Liver (tissue), 9 donors: ENCODE measurements around the gene SRC. TPM values are rescaled to one million over a fixed set of nuclear protein-coding genes. Genes with fewer than 3 reads are reported as not detected.

ENCODE experiments used
- DNase-seq: peaks from one replicate; pipeline ENCODE4 v3.0.0-alpha.2; 2017; ENCODE audit warnings: low spot score
- H3K27ac ChIP-seq, 2 donors: one replicate each; pipeline ENCODE4 v1.7.0; 2013; ENCODE audit warnings: inconsistent platforms in 2 of 2, low read length in 2 of 2, control low read depth in 1 of 2, low read depth in 1 of 2, mild to moderate bottlenecking in 1 of 2
- H3K27me3 ChIP-seq, 4 donors: one replicate each; pipeline versions ENCODE4 v1.6.1 to v1.7.0; 2013; ENCODE audit warnings: low read length in 3 of 4, inconsistent platforms in 1 of 4, mild to moderate bottlenecking in 1 of 4, moderate library complexity in 1 of 4; ENCODE audit not compliant: control insufficient read depth in 4 of 4, insufficient read depth in 4 of 4
- H3K36me3 ChIP-seq, 4 donors: one replicate each; pipeline versions ENCODE4 v1.6.1 to v1.7.0; 2013; ENCODE audit warnings: low read length in 3 of 4, mild to moderate bottlenecking in 3 of 4, low read depth in 1 of 4, moderate library complexity in 1 of 4; ENCODE audit not compliant: control insufficient read depth in 4 of 4, insufficient read depth in 3 of 4
- H3K4me1 ChIP-seq, 4 donors: one replicate each; pipeline versions ENCODE4 v1.6.1 to v1.7.0; 2013; ENCODE audit warnings: low read length in 3 of 4, mild to moderate bottlenecking in 3 of 4, moderate library complexity in 1 of 4; ENCODE audit not compliant: control insufficient read depth in 4 of 4, insufficient read depth in 4 of 4
- H3K4me3 ChIP-seq, 3 donors: one replicate each; pipeline versions ENCODE4 v1.6.1 to v1.7.0; 2013; ENCODE audit warnings: low read length in 3 of 3, control low read depth in 1 of 3, low read depth in 1 of 3, mild to moderate bottlenecking in 1 of 3
- H3K9ac ChIP-seq, 2 donors: one replicate each; pipeline ENCODE4 v1.7.0; 2013; ENCODE audit warnings: low read length in 2 of 2, mild to moderate bottlenecking in 2 of 2, moderate library complexity in 2 of 2, control low read depth in 1 of 2, low read depth in 1 of 2
- H3K9me3 ChIP-seq, 4 donors: one replicate each; pipeline versions ENCODE4 v1.6.1 to v1.7.0; 2013; ENCODE audit warnings: low read length in 3 of 4; ENCODE audit not compliant: control insufficient read depth in 4 of 4
- CTCF ChIP-seq: fragments of 150-350 bp; IDR thresholded peaks from 2 replicates; pipeline ENCODE4 v1.5.1; 2017; ENCODE audit warnings: improper control_type of control experiment, low read depth, low read length; ENCODE audit not compliant: missing input control
- EGR1 ChIP-seq, 2 donors: IDR thresholded peaks; 2 replicates each; pipeline ENCODE4 v1.6.1; 2016 to 2018; ENCODE audit warnings: antibody characterized with exemption in 2 of 2, low read depth in 2 of 2
- FOXA1 ChIP-seq: IDR thresholded peaks from 2 replicates; pipeline ENCODE4 v1.6.1; 2016; ENCODE audit warnings: antibody characterized with exemption
- GABPA ChIP-seq, 2 donors: IDR thresholded peaks in 1 of 2; conservative IDR thresholded peaks in 1 of 2; 2 replicates each; pipeline ENCODE4 v1.6.1; 2016; ENCODE audit warnings: antibody characterized with exemption in 2 of 2, mild to moderate bottlenecking in 1 of 2, moderate library complexity in 1 of 2
- HNF4A ChIP-seq, 2 donors: conservative IDR thresholded peaks; 2 replicates each; pipeline ENCODE4 v1.6.1; 2016; ENCODE audit warnings: antibody characterized with exemption in 2 of 2, mild to moderate bottlenecking in 2 of 2
- HNF4G ChIP-seq: IDR thresholded peaks from 2 replicates; pipeline ENCODE4 v1.6.1; 2016; ENCODE audit warnings: antibody characterized with exemption
- JUND ChIP-seq, 2 donors: IDR thresholded peaks; 2 replicates each; pipeline ENCODE4 v1.6.1; 2016; ENCODE audit warnings: antibody characterized with exemption in 2 of 2
- MAX ChIP-seq: IDR thresholded peaks from 2 replicates; pipeline ENCODE4 v1.6.1; 2016; ENCODE audit warnings: antibody characterized with exemption
- NR2F2 ChIP-seq: IDR thresholded peaks from 2 replicates; pipeline ENCODE4 v1.6.1; 2016; ENCODE audit warnings: antibody characterized with exemption
- RAD21 ChIP-seq, 2 donors: IDR thresholded peaks; 2 replicates each; pipeline ENCODE4 v1.6.1; 2016; ENCODE audit warnings: antibody characterized with exemption in 2 of 2, mild to moderate bottlenecking in 2 of 2
- REST ChIP-seq: IDR thresholded peaks from 2 replicates; pipeline ENCODE4 v1.6.1; 2016; ENCODE audit warnings: antibody characterized with exemption, mild to moderate bottlenecking
- RXRA ChIP-seq, 2 donors: IDR thresholded peaks; 2 replicates each; pipeline ENCODE4 v1.6.1; 2017 to 2018; ENCODE audit warnings: antibody characterized with exemption in 2 of 2, mild to moderate bottlenecking in 1 of 2
- SP1 ChIP-seq: IDR thresholded peaks from 2 replicates; pipeline ENCODE4 v1.6.1; 2018; ENCODE audit warnings: antibody characterized with exemption, mild to moderate bottlenecking
- TAF1 ChIP-seq: conservative IDR thresholded peaks from 2 replicates; pipeline ENCODE4 v1.6.1; 2016; ENCODE audit warnings: antibody characterized with exemption, mild to moderate bottlenecking
- YY1 ChIP-seq: IDR thresholded peaks from 2 replicates; pipeline ENCODE4 v1.6.1; 2016; ENCODE audit warnings: antibody characterized with exemption, mild to moderate bottlenecking
- WGBS: extraction: QIAGEN DNeasy Blood & Tissue Kit; methylation state at CpG from one replicate; pipeline ENCODE4 v1.1.7; 2013; 5-methylcytosine and 5-hydroxymethylcytosine counted together
- polyA plus RNA-seq, 2 donors: library from polyadenylated mRNA; stranded (reverse) in 1 of 2; unstranded in 1 of 2; fragments of 200-250 nt in 1 of 2; fragments of >200 nt in 1 of 2; fragmentation: Nextera tagmentation in 1 of 2; extraction: Ambion mirVana in 1 of 2; gene quantifications; one replicate each; pipeline versions ENCODE4 v1.2.1 to v1.2.3, GENCODE V29; 2013 to 2015
- total RNA-seq, 2 donors: library from RNA; depleted of rRNA; stranded (reverse); fragments of >200 nt; gene quantifications; one replicate each; pipeline ENCODE4 v1.2.3, GENCODE V29; 2014
- TF ChIP-seq, protein P1 (sequence below): IDR thresholded peaks from 2 replicates; pipeline ENCODE4 v1.6.1; 2016; ENCODE audit warnings: antibody characterized with exemption
- TF ChIP-seq, protein P2 (sequence below): IDR thresholded peaks from 2 replicates; pipeline ENCODE4 v1.6.1; 2016; ENCODE audit warnings: antibody characterized with exemption
- donor health status: healthy.
- donor health status: healthy.
- donor health status: healthy.
- donor health status: healthy.
- donor health status: healthy.

The SRC gene
- total and polyA plus RNA-seq, 4 donors = 3.3 to 21.2 (median 5.4) TPM

DNA sequence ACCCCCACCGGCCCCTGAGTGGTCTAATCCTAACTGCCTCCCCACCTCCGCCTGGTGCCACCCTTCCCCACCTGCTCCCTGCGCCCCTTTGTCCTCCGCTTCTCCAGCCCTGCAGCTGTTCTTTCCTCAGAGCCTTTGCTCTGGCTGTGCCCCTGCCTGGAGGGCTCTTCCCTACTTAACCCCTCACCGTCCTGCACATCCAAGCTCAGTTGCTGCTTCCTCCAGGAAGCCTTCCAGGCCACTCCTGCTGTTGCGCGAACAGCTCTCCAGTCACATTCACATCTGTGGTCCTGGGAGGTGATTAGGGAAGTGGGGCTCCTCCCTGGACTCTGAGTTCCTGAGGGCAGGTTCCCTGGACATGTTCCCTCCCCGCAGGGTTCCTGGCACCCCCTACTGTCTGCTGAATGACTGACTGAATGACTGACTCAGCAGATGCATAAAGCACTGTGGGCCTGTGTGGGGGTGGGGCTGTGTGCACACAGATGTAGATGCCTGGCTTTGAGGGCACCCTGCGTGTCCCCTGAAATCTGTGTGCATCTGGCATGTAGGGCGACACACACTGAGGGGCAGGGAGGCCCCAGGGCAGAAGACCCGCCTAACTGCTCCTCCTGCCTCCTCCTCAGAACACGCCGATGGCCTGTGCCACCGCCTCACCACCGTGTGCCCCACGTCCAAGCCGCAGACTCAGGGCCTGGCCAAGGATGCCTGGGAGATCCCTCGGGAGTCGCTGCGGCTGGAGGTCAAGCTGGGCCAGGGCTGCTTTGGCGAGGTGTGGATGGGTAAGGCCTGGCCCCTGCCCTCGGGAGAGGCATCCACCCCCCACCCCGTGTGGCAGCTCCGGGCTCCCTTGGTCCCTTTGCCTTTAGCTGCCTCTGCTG is 51.4 kb downstream of the SRC start:
- H3K4me3 ChIP-seq = no peak overlapping the region
- no peaks in the 10 kb centered on the region for H3K27me3 ChIP-seq
- no peak overlapping the region for H3K9ac ChIP-seq
- H3K9me3 ChIP-seq = no peaks in the 10 kb centered on the region
- 93% methylated on average over 24 of the region's 24 CpGs for WGBS
- H3K36me3 ChIP-seq = no peaks in the 10 kb centered on the region
- TF ChIP-seq MAX = no peak
- no peak for TF ChIP-seq EGR1 (IDR thresholded peaks at IDR 0.05; ENCODE audit: low read depth in 2 of 2)
- TF ChIP-seq JUND (IDR thresholded peaks at IDR 0.05) = no peak
- DNase-seq = no peak
- no peak overlapping the region for H3K27ac ChIP-seq
- H3K4me1 ChIP-seq = peaks cover 0 to 28% (median 11%) of the 10 kb centered on the region in 4 donors

DNA sequence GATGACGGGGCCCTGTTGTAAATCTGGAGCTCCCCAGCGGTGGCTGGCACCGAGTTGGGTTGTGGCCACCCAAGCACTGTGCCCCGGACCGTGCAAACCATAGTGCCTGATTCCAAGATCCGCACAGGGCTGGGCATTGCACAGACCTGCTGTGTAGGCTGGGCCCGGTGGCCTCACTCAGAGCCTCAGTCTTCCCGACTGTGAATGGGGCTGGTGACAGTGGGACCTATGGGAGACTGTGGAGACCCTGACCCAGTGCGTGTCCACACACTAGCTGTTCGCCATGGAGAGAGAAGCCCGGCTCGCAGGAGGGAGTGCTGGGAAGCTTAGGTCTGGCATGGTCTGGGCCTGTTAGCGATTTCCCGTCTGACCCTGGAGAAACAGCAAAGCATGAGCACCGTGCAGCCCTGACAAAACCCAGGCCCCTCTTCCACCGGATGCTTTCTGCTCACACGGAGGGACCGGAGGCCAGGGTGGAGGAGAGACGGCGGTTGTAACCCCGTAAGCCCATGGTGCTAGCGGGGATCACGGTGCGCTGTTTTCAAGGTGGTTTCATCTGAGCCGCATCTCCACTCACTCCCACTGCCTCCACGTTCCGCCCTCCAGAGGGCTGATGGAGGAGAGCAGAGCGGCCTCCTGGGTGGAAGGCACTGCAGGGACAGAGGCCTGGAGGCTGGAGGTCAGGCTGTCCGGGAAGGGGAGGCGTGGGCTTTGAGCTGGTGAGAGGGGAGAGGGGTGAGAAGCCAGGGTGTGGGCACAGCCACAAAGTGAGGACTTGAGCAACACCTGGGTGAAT is 52.2 kb downstream of the SRC start:
- TF ChIP-seq FOXA1 (no peak), HNF4A (conservative IDR thresholded peaks at IDR 0.05) (no peak), TAF1 (no peak), CTCF (no peak), EGR1 (IDR thresholded peaks at IDR 0.05; ENCODE audit: low read depth in 2 of 2) (no peak), SP1 (no peak), HNF4G (no peak), REST (no peak), MAX (no peak), YY1 (no peak), RXRA (IDR thresholded peaks at IDR 0.05) (no peak), GABPA (IDR thresholded peaks at IDR 0.05 in 1 of 2, conservative IDR thresholded peaks at IDR 0.05 in 1 of 2) (no peak), NR2F2 (no peak), RAD21 (IDR thresholded peaks at IDR 0.05) (no peak), JUND (IDR thresholded peaks at IDR 0.05) (no peak)
- TF ChIP-seq, protein P1, sequence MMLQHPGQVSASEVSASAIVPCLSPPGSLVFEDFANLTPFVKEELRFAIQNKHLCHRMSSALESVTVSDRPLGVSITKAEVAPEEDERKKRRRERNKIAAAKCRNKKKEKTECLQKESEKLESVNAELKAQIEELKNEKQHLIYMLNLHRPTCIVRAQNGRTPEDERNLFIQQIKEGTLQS = no peak
- TF ChIP-seq, protein P2, sequence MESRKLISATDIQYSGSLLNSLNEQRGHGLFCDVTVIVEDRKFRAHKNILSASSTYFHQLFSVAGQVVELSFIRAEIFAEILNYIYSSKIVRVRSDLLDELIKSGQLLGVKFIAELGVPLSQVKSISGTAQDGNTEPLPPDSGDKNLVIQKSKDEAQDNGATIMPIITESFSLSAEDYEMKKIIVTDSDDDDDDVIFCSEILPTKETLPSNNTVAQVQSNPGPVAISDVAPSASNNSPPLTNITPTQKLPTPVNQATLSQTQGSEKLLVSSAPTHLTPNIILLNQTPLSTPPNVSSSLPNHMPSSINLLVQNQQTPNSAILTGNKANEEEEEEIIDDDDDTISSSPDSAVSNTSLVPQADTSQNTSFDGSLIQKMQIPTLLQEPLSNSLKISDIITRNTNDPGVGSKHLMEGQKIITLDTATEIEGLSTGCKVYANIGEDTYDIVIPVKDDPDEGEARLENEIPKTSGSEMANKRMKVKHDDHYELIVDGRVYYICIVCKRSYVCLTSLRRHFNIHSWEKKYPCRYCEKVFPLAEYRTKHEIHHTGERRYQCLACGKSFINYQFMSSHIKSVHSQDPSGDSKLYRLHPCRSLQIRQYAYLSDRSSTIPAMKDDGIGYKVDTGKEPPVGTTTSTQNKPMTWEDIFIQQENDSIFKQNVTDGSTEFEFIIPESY = no peak
- WGBS = 92% methylated on average over 30 of the region's 30 CpGs
- H3K36me3 ChIP-seq = no peaks in the 10 kb centered on the region
- no peaks in the 10 kb centered on the region for H3K27me3 ChIP-seq
- H3K9me3 ChIP-seq = no peaks in the 10 kb centered on the region
- no peak overlapping the region for H3K27ac ChIP-seq
- H3K9ac ChIP-seq = no peak overlapping the region
- H3K4me3 ChIP-seq = no peak overlapping the region
- peaks cover 0 to 24% (median 10%) of the 10 kb centered on the region in 4 donors for H3K4me1 ChIP-seq
- no peak for DNase-seq
